GM19324 (cell line): ENCODE data around the gene HEXIM1.
A peak's percentile ranks its signal among the peaks of the same experiment; 100 is the strongest.

Source experiments
- ATAC-seq: cut with Tn5 transposase; IDR thresholded peaks from one replicate; pipeline ENCODE4 v1.9.1; 2021; ENCODE audit warnings: mild to moderate bottlenecking, moderate library complexity; ENCODE audit not compliant: unreplicated experiment, low FRiP score

HEXIM1 gene

GRCh38 chr17:45128331-45128730, 19.9 kb upstream of the HEXIM1 start:
- no peak for ATAC-seq

DNA sequence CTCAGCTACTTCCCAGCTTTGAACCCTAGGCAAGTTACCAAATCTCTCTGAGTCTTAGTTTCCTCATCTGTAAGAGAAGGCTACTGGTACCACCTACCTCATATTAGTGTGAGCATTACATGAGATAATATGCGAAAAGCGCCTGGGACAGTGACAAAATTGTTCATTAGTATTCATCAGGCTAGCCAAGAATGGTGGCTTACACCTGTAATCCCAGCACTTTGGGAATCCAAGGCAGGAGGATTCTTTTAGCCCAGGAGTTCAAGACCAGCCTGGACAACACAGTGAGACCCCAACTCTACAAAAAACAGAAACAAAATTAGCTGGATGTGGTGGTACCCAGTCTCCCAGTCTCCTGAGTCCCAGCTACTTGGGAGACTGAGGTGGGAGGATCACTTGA, 19.3 kb upstream of the HEXIM1 start:
- ATAC-seq = no peak

GRCh38 chr17:45129426-45129939, 18.8 kb upstream of the HEXIM1 start:
- ATAC-seq = no peak

DNA sequence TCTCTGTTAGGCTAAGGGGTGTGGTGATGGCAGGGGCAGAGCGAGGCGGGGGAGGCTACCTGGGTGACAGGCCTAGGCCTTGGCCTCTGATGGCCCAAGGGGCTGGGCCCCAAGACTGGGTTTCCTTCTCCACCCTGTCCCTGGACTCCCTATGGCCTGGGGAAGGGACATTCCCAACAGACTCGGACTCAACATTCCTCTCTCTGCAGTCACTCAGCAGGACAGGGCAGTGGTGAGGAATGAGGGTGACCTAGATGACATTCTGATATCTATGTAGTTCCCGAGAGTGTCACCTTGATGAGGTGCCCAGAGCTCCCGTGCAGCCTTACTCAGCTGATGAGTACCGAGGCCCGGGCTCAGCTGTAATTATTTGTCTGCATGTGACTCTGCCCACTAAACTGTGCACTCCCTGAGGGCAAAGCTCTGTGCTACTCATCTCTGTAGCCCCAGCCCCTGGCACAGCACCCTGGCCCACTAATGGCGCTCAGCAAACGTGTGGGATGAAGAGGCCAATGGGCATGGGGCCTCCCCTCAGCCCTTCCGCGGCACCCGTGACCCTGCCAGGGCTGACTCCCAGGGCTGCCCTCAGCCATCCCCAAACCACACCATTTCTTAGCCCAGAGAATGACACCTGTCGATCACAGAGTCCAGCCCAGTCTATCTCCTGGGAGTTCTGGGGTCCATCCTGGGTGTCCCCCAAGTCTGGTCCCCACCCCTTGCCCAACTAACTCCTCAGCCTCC, 18.2 kb upstream of the HEXIM1 start:
- no peak for ATAC-seq

DNA sequence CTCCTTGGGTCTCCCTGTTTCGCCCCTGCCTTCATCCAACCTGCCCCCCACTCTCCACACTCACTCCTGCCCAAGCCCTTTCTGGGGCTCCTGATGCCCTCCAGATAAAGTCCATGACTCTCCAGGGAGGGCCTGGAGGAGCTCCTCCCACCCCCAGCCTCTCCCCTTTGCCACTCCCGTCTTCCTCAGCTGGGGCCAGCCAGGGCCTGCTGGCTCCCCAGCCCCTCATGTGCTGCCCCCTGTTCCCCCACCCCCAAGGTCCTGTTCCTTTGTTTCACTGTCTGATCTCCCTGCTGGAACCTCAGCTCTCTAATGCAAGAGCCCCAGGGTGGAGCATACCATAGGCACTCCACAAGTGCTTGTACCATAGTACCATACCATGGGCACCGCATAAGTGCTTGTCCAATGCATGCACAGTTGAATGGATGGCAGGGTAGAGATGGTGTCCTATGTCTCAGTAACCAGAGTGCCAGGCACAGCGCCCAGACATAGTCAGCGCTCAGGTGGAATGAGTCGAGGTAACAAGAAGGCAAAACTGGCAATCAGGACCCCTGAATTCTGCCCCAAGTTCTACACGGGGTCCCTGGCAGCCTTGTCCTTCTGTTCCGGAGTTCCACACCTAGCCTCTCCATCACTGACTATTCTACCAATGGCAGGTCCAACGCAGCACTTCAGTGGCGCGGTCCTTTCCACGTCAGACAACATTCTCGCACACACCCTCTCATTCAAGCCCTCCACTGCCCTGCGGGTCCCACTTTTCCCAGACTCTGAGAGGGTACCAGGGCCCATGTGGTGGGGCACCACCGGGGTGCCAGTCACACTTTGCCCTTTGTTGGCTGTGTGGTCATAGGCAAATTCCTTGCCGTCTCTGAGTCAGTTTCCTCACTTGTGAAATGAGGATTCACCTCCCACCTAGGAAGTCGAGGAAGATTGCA, 17.3 kb upstream of the HEXIM1 start:
- no peak for ATAC-seq

DNA sequence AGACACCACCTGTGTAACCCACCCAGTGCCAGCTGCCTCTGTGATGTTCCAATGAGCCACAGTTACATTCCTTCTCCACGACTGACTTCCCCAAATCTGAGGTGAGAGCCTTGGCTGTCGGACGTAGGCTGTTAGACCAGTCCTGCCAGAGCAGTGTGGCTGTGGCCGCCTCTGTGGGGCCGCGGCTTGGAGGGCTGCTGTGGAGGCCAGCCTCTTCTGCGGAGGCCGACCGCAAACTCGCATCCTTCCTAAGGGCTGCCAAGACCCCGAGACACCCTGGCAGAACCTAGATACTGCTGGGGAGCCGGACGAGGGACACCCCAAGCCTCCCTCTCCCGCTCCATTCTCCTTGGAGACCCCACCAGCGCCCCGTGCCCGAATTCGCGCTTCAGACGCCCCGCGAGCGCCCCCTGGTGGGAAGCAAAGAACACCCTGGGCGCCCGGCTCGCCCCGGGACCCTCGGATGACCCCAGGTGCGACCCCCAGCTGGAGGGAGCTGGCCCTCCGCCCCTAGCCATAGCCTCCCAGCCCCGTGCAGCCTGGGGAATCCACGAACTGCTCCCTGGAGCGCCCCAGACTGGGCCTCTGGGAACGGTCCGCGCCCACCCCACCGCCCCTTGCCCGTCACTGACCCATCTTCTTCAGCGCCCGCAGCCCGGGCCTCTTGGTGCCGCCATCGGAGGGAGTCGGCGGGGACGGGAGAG, 16.5 kb upstream of the HEXIM1 start:
- ATAC-seq = no peak

DNA sequence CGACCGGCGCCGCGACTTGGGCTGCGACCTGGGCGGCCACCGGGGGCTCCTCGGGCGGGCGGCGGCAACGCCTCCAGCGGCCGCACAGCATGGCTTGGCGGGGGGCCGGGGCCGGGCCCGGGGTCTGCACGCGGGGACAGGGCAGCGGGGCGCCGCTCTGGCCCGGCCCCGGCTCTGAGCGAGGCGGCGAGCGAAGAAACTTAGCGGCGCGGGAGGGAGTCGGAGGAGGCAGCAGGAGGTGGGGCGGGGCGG, 16.0 kb upstream of the HEXIM1 start, which contains the start of gene PLCD3:
TSS of gene PLCD3 (minus strand) at position 196 of the 252 bp plus-strand sequence. CDS start at position 91, 105 bp downstream.
- peak; percentile 22 for ATAC-seq

DNA sequence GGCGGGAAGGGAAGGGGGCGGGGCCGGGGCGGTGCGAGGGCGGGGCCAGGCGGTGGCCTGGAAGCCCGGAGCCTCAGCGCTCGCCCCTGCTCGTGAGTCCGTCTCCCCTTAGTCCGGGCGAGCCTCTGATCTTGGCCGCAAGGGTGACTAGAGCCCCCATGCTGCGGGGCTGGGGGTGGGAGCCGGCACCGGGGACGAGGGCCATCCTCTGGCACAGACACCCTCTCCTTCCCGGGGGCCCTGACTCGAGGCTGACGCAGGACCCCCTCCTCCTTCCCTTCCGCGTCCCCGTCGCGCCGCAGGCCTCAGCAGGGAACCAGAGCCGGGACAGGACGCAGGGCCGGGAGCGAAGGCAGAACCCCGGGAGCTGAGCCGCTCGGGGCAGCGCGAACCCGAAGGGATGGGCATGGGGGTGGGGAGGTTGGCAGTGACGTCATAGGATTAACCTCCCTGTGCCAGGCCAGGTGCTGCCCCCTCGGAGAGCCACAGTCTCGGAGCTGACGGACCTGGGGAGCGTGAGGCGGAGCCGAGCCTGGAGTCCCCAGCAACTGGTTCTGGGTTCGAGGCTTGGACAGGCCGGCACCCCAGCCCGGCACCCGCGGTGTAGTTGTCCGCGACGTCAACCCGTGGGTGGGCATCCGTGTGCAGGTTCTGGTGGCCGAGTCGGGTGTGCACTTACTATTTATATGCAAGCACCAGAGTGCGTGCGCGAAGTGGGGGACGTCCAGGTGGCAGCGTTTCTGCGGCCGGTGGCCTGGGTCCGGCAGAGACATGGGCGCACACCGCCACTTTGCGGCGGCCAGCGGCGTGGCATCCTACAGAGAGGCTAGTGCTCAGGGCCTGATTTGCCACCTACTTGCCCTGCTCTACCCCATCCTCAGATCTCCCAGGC, 15.5 kb upstream of the HEXIM1 start:
- peak; percentile 29 for ATAC-seq

GRCh38 chr17:45135192-45135977, 12.9 kb upstream of the HEXIM1 start, which contains the start of gene ACBD4:
Gene ACBD4, plus strand, starts transcription at chr17:45135687. Its CDS starts 458 bp downstream, at chr17:45136145.
- peak; percentile 72 for ATAC-seq

GRCh38 chr17:45135978-45136791, 12.1 kb upstream of the HEXIM1 start:
- ATAC-seq = no peak

GRCh38 chr17:45136846-45137560, 11.3 kb upstream of the HEXIM1 start:
- no peak for ATAC-seq

- ATAC-seq = no peak
These were observed 10.5 kb upstream of the HEXIM1 start for GRCh38 chr17:45137561-45138305.

GRCh38 chr17:45138911-45139532, 9.3 kb upstream of the HEXIM1 start:
- ATAC-seq = no peak

DNA sequence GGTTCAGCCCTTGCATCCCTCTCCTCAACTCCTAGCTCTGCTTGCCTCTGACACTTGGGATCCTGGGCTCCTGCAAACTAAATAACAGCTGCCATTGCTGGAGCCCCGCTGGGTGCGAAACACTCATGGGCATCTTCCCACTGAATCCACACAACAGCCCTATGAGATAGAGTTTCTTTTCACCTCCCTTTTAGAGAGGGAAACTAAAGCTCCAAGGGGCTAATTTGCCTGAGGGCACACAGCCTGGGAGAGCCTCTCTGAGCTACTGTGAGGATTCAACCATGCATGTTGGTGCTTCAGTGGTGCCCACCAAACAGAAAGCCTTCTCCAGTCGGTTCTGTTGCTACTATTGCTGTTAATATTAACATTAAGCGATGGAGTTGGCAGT, 8.7 kb upstream of the HEXIM1 start:
- ATAC-seq = no peak

GRCh38 chr17:45143094-45143670, 5.1 kb upstream of the HEXIM1 start:
- no peak for ATAC-seq

DNA sequence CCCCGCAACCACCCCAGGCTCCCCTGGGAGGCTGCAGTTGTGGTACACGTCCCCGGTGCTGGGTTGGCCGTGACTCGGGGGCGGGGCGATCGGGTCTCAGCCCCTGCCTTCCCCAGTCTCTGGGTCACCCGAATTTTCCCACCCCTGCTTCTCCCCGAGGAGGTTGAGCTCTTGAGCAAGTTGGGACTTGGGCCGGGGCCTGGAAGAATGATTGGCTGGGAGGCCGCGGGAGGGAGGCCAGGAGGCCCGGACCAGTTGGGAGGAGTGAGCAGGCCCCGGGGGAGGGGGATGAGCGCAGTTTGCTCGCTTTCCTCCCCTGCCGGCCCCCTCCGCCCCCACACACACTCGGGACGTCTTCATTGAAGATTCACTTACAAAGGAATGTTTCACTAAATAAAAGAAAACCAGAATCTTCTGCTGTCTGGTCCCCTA, 4.5 kb upstream of the HEXIM1 start:
- ATAC-seq = no peak
